Measurements from ENCODE around the gene OR10H3. TPM values are rescaled to one million over a fixed set of nuclear protein-coding genes. Genes with fewer than 3 reads are reported as not detected.

OR10H3 gene
- total RNA-seq, 4 donors from 2014 or later = not detected

DNA sequence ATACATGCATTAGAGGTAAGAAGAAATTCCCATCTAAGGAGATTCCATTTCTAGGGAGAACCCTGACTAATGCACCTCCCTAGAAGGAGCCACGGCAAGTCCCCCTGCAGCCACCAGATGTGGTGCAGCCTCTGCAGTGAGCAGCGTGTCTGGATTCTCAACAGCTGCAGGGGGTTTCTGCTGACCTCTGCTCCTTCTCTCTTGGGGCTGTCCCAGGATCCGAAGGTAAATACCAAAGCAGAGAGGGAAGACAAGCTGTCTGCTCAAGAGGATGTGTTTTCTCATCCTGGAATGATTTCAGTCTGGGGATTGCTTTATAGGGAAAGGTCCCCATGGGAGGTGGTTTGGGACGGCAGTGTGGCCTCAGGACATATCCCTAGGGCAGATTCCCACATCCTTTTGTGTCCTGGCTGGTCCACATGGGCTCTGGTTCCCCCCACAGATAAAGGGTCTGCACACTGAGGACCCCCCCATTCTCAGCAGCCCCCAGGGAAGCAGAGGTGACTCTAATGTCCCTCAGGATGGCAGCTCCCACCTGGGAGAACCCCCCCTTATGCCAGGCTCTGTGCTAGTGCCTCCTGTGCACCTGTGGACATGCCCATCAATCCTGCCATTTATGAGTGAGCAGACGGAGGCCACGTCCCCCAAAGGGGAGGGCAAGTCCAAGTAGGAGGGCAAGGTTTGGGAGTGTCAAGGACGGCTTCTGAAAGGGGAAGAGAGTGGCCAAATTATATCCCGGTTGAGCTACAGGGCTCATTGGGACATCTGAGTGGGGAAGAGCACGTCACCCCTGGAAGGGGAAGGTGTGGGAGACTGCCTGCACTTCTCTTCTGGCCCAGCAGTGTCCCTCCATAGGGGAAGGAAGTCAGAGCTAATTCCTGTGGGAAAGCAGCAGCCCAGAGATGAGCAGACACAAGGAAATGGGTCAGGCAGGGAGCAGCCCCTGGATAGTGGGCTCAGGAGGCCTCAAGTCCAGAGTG is 39.5 kb downstream of the OR10H3 start:
- H3K4me3 ChIP-seq = no peak overlapping the region
- peaks cover 7 to 12% (median 11%) of the 10 kb centered on the region in 4 donors for H3K4me1 ChIP-seq
- H3K36me3 ChIP-seq = no peaks in the 10 kb centered on the region
- intact Hi-C loops (cut with DNase I; ENCODE audit: low total_unique reads) (no loop called here), in situ Hi-C loops (cut with MboI; ENCODE audit: low pct_ligation_motif_present in 1 of 4, low pct_unique_long_range_greater_than_20kb in 1 of 4, low sequenced_read_pairs in 3 of 4) (loop anchor here (5.0 kb wide), 2 partner anchors 100 to 105 kb away; partner anchors contain the start of gene CYP4F12 (in 1 of the 4))
- TF ChIP-seq EP300 (IDR thresholded peaks at IDR 0.05; ENCODE audit: low read depth) (no peak), POLR2AphosphoS5 (IDR thresholded peaks at IDR 0.05) (no peak), POLR2A (IDR thresholded peaks at IDR 0.05) (no peak), CTCF (IDR thresholded peaks at IDR 0.05) (no peak)
- DNase-seq = no peak
- 59% methylated on average over 9 of the region's 9 CpGs; no CpG with 5 or more reads in 1 of the 2 donors for WGBS, 2 donors (ENCODE audit: low coverage in 1 of 2)
- no peaks in the 10 kb centered on the region for H3K27me3 ChIP-seq
- no peaks in the 10 kb centered on the region for H3K9me3 ChIP-seq
- no peak overlapping the region for H3K27ac ChIP-seq

- Histone ChIP-seq H3K27me3 (no peaks in the 10 kb centered on the region), H3K27ac (peak overlapping the region; percentile 39 to 87 (median 70)), H3K36me3 (no peaks in the 10 kb centered on the region), H3K9me3 (no peaks in the 10 kb centered on the region), H3K4me3 (no peak overlapping the region), H3K4me1 (peaks cover 7 to 12% (median 11%) of the 10 kb centered on the region in 4 donors)
- intact Hi-C loops (cut with DNase I; ENCODE audit: low total_unique reads) (no loop called here), in situ Hi-C loops (cut with MboI; ENCODE audit: low pct_ligation_motif_present in 1 of 4, low pct_unique_long_range_greater_than_20kb in 1 of 4, low sequenced_read_pairs in 3 of 4) (loop anchor here (5.0 kb wide), 2 partner anchors 103 to 108 kb away; partner anchors contain the start of gene CYP4F12 (in 1 of the 4))
- WGBS, 2 donors (ENCODE audit: low coverage in 1 of 2) = 5 to 33% methylated on average over 1 to 5 of the region's 10 CpGs
- peak; percentile 61 for DNase-seq
- TF ChIP-seq POLR2AphosphoS5 (IDR thresholded peaks at IDR 0.05) (peak in 1 of 3 donors; percentile 30), CTCF (IDR thresholded peaks at IDR 0.05) (no peak)
Observed at GRCh38 chr19:15779756-15780476, 42.1 kb downstream of the OR10H3 start.

DNA sequence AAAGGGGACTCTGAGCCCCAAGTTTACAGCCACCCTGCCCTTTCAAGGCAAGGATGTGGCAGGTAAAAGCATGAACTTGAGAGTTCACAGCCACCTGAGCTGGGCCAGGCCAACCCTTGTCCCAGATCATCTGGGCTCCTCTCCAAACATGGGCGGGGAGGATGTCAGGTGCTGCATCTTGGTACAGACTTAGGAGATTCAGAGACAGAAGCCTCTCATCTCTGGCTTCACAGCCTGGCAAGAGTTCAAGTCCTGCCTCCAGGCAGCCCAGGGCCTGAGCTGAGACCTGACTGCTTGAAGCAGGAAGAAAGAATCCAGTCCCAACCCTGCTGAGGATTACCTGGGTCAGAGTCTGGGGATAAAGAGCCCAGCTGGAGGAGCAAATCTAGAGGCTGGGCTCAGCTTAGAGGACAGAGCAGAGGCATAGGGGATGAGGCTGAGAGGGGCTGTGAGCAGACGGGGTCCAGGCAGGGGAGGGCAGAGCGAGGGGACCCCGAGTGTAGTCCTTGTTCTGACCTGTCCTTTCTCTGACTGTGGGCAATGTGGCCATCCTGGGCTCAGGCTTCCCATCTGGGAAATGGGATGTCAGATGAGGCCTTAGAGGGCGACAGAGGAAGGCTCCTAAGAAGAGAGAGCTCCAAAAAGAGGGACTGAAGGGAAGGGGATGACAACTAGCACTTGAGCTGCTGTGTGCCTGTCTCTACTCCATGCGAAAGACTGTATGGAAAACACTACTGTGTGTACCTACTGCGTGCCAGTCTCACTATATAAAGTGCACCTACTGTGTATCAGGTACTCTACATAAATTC is 43.0 kb downstream of the OR10H3 start:
- peak; percentile 45 for DNase-seq
- in situ Hi-C loops (cut with MboI; ENCODE audit: low pct_ligation_motif_present in 1 of 4, low pct_unique_long_range_greater_than_20kb in 1 of 4, low sequenced_read_pairs in 3 of 4) (no loop called here), intact Hi-C loops (cut with DNase I; ENCODE audit: low total_unique reads) (no loop called here)
- H3K9me3 ChIP-seq = no peaks in the 10 kb centered on the region
- H3K4me1 ChIP-seq = peaks cover 7 to 12% (median 11%) of the 10 kb centered on the region in 4 donors
- peak overlapping the region; percentile 39 to 87 (median 70) for H3K27ac ChIP-seq
- H3K4me3 ChIP-seq = no peak overlapping the region
- WGBS, 2 donors (ENCODE audit: low coverage in 1 of 2) = 70 to 71% methylated on average over 2 to 7 of the region's 7 CpGs
- H3K36me3 ChIP-seq = no peaks in the 10 kb centered on the region
- no peak for TF ChIP-seq POLR2A (IDR thresholded peaks at IDR 0.05)
- TF ChIP-seq CTCF (IDR thresholded peaks at IDR 0.05) = no peak
- no peak for TF ChIP-seq EP300 (IDR thresholded peaks at IDR 0.05; ENCODE audit: low read depth)
- TF ChIP-seq POLR2AphosphoS5 (IDR thresholded peaks at IDR 0.05) = no peak
- H3K27me3 ChIP-seq = no peaks in the 10 kb centered on the region
